Fibroblast of lung (primary cell): ENCODE measurements around the gene C16orf92. TPM values are rescaled to one million over a fixed set of nuclear protein-coding genes. Genes with fewer than 3 reads are reported as not detected.
A peak's percentile ranks its signal among the peaks of the same experiment; 100 is the strongest.

Experiments used
- DNase-seq, 2 donors: peaks; one replicate each; pipeline versions ENCODE4 v3.0.0 to v3.0.0-alpha.2; 2010; ENCODE audit warnings: low read depth in 2 of 2
- H2AFZ ChIP-seq: 2 replicates; pipeline ENCODE4 v1.5.1; 2012; ENCODE audit warnings: low read length, control low read depth, inconsistent platforms
- H3K27ac ChIP-seq: 2 replicates; pipeline ENCODE4 v1.5.1; 2011; ENCODE audit warnings: low read length, control low read depth; ENCODE audit not compliant: insufficient read depth
- H3K27me3 ChIP-seq: 2 replicates; pipeline ENCODE4 v1.5.1; 2011; ENCODE audit warnings: mild to moderate bottlenecking, low read length; ENCODE audit not compliant: control insufficient read depth, insufficient read depth
- H3K36me3 ChIP-seq: 2 replicates; pipeline ENCODE4 v1.5.1; 2011; ENCODE audit warnings: low read length; ENCODE audit not compliant: control insufficient read depth, insufficient read depth
- H3K4me1 ChIP-seq: 2 replicates; pipeline ENCODE4 v1.5.1; 2011; ENCODE audit warnings: low read length; ENCODE audit not compliant: control insufficient read depth, insufficient read depth; ENCODE audit errors: extremely low read depth
- H3K4me2 ChIP-seq: 2 replicates; pipeline ENCODE4 v1.5.1; 2011; ENCODE audit warnings: low read length, control low read depth; ENCODE audit not compliant: insufficient read depth; ENCODE audit errors: extremely low read depth
- H3K4me3 ChIP-seq, 4 experiments: fragments of 200-600 bp in 1 of 4; sonication (generic) in 1 of 4; replicated peaks in 1 of 4; 2 replicates each; pipeline ENCODE4 v1.5.1; 2011 to 2016; ENCODE audit warnings: low read length in 4 of 4, low read depth in 3 of 4, mild to moderate bottlenecking in 3 of 4, control low read depth in 2 of 4, inconsistent platforms in 1 of 4, mixed read lengths in 1 of 4; ENCODE audit not compliant: insufficient read depth in 1 of 4; ENCODE audit errors: control extremely low read depth in 1 of 4
- H3K79me2 ChIP-seq: 2 replicates; pipeline ENCODE4 v1.5.1; 2012; ENCODE audit warnings: mild to moderate bottlenecking, low read length, inconsistent platforms; ENCODE audit not compliant: control insufficient read depth, insufficient read depth
- H3K9ac ChIP-seq: 2 replicates; pipeline ENCODE4 v1.5.1; 2011; ENCODE audit warnings: mild to moderate bottlenecking, low read length, control low read depth; ENCODE audit not compliant: insufficient read depth
- H3K9me3 ChIP-seq: 2 replicates; pipeline ENCODE4 v1.5.1; 2012; ENCODE audit warnings: low read depth, low read length; ENCODE audit not compliant: control insufficient read depth, insufficient read depth
- H4K20me1 ChIP-seq: 2 replicates; pipeline ENCODE4 v1.5.1; 2011; ENCODE audit warnings: low read length; ENCODE audit not compliant: control insufficient read depth, insufficient read depth; ENCODE audit errors: extremely low read depth
- CTCF ChIP-seq, 2 donors: IDR thresholded peaks in 1 of 2; conservative IDR thresholded peaks in 1 of 2; 1 replicate in 1 of 2; 2 replicates in 1 of 2; pipeline ENCODE4 v1.5.1; 2011 to 2012; ENCODE audit warnings: low read length in 2 of 2, control low read depth in 1 of 2, inconsistent platforms in 1 of 2, low read depth in 1 of 2, mild to moderate bottlenecking in 1 of 2
- EZH2 ChIP-seq: IDR thresholded peaks from 2 replicates; pipeline ENCODE4 v1.5.1; 2012; ENCODE audit warnings: low read length, control low read depth, mild to moderate bottlenecking; ENCODE audit errors: missing control alignments
- polyA plus RNA-seq, 2 donors: library from polyadenylated mRNA; depleted of rRNA in 1 of 2; stranded (reverse) in 1 of 2; unstranded in 1 of 2; fragments of >200 nt; gene quantifications; 2 replicates each; pipeline ENCODE4 v1.2.1, GENCODE V29; 2011 to 2012; ENCODE audit warnings: missing spikeins in 1 of 2
- total RNA-seq: library from RNA; depleted of rRNA; stranded (reverse); fragments of >200 nt; gene quantifications from 2 replicates; pipeline ENCODE4 v1.2.1, GENCODE V29; 2014

C16orf92 gene
- total and polyA plus RNA-seq, 2 donors (not counting 1 experiment from before 2014, with no cell fraction given) = not detected

GRCh38 chr16:30049871-30050270 lies 26.9 kb downstream of the C16orf92 start:
- Histone ChIP-seq H3K4me1 (peaks cover 5% of the 10 kb centered on the region), H3K9me3 (no peaks in the 10 kb centered on the region), H3K27ac (no peak overlapping the region), H3K4me2 (no peak overlapping the region), H2AFZ (no peak overlapping the region), H3K9ac (no peak overlapping the region), H4K20me1 (no peaks in the 10 kb centered on the region), H3K4me3 (no peak overlapping the region), H3K36me3 (no peaks in the 10 kb centered on the region), H3K27me3 (no peaks in the 10 kb centered on the region), H3K79me2 (peaks cover 3% of the 10 kb centered on the region)
- DNase-seq = no peak
- TF ChIP-seq CTCF (conservative IDR thresholded peaks at IDR 0.05 in 1 of 2, IDR thresholded peaks at IDR 0.05 in 1 of 2; ENCODE audit: low read depth in 1 of 2, low read length in 2 of 2) (no peak), EZH2 (no peak)

GRCh38 chr16:30051518-30051917 lies 28.5 kb downstream of the C16orf92 start:
- no peaks in the 10 kb centered on the region for H4K20me1 ChIP-seq
- no peak overlapping the region for H2AFZ ChIP-seq
- no peaks in the 10 kb centered on the region for H3K9me3 ChIP-seq
- no peak for TF ChIP-seq EZH2
- TF ChIP-seq CTCF (conservative IDR thresholded peaks at IDR 0.05 in 1 of 2, IDR thresholded peaks at IDR 0.05 in 1 of 2; ENCODE audit: low read depth in 1 of 2, low read length in 2 of 2) = no peak
- H3K4me3 ChIP-seq = no peak overlapping the region
- no peak overlapping the region for H3K9ac ChIP-seq
- peaks cover 3% of the 10 kb centered on the region for H3K79me2 ChIP-seq
- H3K27me3 ChIP-seq = no peaks in the 10 kb centered on the region
- DNase-seq = peak in 1 of 2 donors; percentile 86
- no peak overlapping the region for H3K4me2 ChIP-seq
- H3K4me1 ChIP-seq = peaks cover 5% of the 10 kb centered on the region
- peaks cover 2% of the 10 kb centered on the region for H3K36me3 ChIP-seq
- no peak overlapping the region for H3K27ac ChIP-seq

DNA sequence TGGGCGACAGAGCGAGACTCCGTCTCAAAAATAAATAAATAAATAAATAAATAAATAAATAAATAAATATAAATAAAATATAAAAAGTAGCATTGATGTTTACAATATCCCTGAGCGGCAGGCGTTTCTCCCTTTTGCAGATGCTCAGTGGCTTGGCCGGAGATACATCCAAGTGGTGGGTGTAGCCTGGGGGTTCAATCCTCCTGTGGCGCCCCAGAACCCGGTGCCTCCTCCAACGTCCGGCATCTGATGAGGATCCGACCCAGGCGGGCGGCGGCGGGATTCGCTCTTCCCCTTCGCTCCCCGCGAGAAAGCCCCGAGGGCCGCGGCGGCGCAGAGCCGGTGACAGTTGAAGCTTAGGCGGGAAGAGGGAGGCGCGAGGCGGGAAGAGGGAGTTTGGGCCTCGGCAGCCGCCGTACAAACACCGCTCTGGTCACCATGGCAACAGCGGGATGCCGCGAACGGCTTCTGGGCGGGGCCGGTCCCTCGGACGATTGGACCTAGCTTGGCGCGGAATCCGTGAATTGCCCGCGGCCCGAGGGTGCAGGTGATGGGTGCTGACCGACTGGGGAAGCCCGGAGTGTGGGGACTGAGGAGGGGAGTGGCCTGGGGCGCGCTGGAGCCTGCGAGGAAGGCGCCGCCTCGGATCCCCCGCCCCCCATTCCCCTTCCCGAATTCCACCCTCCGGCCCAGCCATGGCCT lies 29.8 kb downstream of the C16orf92 start:
- peaks cover 3% of the 10 kb centered on the region for H3K79me2 ChIP-seq
- H3K27ac ChIP-seq = peak overlapping the region; percentile 64
- H3K9ac ChIP-seq = peak overlapping the region; percentile 71
- H4K20me1 ChIP-seq = no peaks in the 10 kb centered on the region
- peak overlapping the region; percentile 80 for H2AFZ ChIP-seq
- no peaks in the 10 kb centered on the region for H3K9me3 ChIP-seq
- H3K4me2 ChIP-seq = peak overlapping the region; percentile 80
- TF ChIP-seq CTCF (conservative IDR thresholded peaks at IDR 0.05 in 1 of 2, IDR thresholded peaks at IDR 0.05 in 1 of 2; ENCODE audit: low read depth in 1 of 2, low read length in 2 of 2) (no peak), EZH2 (no peak)
- H3K36me3 ChIP-seq = peaks cover 2% of the 10 kb centered on the region
- H3K4me1 ChIP-seq = peaks cover 5% of the 10 kb centered on the region
- peak; percentile 87 to 88 for DNase-seq
- H3K27me3 ChIP-seq = no peaks in the 10 kb centered on the region
- peak overlapping the region; percentile 53 to 88 (median 68) for H3K4me3 ChIP-seq
